Ovary (tissue), 3 donors: ENCODE results near the gene FIGNL2.

Experiments
- EP300 ChIP-seq: sonication (generic); formaldehyde crosslinking; IDR thresholded peaks from one replicate; pipeline ENCODE4 v1.6.1; 2017; ENCODE audit warnings: antibody characterized with exemption
- POLR2A ChIP-seq: fragments of 450-650 bp; IDR thresholded peaks from one replicate; pipeline ENCODE4 v1.6.1; 2017; ENCODE audit warnings: antibody characterized with exemption, mild to moderate bottlenecking, moderate library complexity
- TF ChIP-seq, protein P1 (sequence below), 3 donors: fragments of 450-650 bp in 2 of 3; fragments of 200-600 bp in 1 of 3; IDR thresholded peaks; one replicate each; pipeline versions ENCODE4 v1.5.1 to v1.8.0; 2016 to 2022; ENCODE audit warnings: antibody characterized with exemption in 3 of 3, mild to moderate bottlenecking in 1 of 3
- donor health status: DM: no; HTN: no; CAD: no.

DNA sequence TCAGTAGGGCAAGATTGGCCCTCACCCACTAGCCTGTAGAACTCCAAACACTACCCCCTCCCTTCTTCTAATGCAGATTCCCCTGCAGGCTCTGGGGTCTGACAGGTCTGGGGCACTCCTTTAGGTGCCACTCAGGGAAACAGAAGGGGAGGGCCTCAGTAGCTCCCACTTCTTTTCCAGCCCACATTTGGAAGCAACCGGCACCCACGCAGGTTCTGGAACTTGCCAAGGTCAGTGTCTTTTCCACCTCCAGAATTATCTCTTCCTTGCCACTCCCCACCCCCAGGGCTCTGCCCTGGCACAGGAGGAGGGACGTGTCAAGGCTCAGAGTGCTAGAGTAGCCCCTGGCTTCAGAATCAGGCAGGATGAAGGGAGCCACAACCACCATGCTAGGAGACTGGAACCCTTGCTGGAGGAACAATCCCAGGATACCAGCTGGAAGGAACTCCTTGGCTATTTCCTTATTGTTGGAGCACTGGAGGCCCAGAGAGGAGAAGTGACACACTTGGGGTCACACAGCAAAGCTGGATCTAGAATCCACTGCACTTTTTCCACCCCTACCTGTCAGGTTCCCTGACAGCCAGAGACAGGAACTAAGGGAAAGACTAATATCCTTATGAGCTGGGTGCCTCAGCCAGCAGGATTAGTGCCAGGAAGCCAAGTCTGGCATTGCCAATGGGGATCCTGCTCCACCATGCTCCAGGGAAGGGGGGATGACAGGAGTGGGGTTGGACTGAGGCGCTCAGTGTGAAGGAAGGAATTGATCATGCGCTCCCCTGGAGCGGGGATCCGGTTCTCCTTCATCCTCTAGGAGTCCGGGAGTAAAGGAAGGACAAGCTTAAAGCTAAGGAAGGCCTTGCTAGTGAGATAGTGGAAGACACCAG is 1.8 kb upstream of the FIGNL2 start:
- TF ChIP-seq, protein P1, sequence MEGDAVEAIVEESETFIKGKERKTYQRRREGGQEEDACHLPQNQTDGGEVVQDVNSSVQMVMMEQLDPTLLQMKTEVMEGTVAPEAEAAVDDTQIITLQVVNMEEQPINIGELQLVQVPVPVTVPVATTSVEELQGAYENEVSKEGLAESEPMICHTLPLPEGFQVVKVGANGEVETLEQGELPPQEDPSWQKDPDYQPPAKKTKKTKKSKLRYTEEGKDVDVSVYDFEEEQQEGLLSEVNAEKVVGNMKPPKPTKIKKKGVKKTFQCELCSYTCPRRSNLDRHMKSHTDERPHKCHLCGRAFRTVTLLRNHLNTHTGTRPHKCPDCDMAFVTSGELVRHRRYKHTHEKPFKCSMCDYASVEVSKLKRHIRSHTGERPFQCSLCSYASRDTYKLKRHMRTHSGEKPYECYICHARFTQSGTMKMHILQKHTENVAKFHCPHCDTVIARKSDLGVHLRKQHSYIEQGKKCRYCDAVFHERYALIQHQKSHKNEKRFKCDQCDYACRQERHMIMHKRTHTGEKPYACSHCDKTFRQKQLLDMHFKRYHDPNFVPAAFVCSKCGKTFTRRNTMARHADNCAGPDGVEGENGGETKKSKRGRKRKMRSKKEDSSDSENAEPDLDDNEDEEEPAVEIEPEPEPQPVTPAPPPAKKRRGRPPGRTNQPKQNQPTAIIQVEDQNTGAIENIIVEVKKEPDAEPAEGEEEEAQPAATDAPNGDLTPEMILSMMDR (IDR thresholded peaks at IDR 0.05): no peak
- TF ChIP-seq EP300 (no peak), POLR2A (no peak)
